GM23338 (cell line): ENCODE data around the gene TYW5. TPM values are rescaled to one million over a fixed set of nuclear protein-coding genes. Genes with fewer than 3 reads are reported as not detected.

Experiments used
- ATAC-seq: fragments of 200-7000 bp; cut with Tn5 transposase; 3 replicates; pipeline ENCODE4 v1.9.1; 2020
- DNase-seq: peaks from one replicate; pipeline ENCODE4 v3.0.0-alpha.2; 2015; ENCODE audit warnings: low spot score
- H2AFZ ChIP-seq: fragments of 200-600 bp; sonication (generic); 2 replicates; pipeline ENCODE4 v1.8.0; 2016; ENCODE audit warnings: antibody characterized with exemption, mild to moderate bottlenecking, moderate library complexity
- H3F3A ChIP-seq: fragments of 200-600 bp; sonication (generic); replicated peaks from 2 replicates; pipeline ENCODE4 v1.8.0; 2017; ENCODE audit warnings: antibody characterized with exemption, mixed run types, low read depth
- H3K27ac ChIP-seq: fragments of 200-600 bp; sonication (generic); 2 replicates; pipeline ENCODE4 v1.6.1; 2016; ENCODE audit warnings: low read depth
- H3K27me3 ChIP-seq: fragments of 200-600 bp; sonication (generic); 2 replicates; pipeline ENCODE4 v1.8.0; 2016; ENCODE audit warnings: mild to moderate bottlenecking, mixed run types, moderate library complexity; ENCODE audit not compliant: insufficient read depth
- H3K36me3 ChIP-seq: fragments of 200-600 bp; sonication (generic); 2 replicates; pipeline ENCODE4 v1.8.0; 2016; ENCODE audit warnings: mild to moderate bottlenecking; ENCODE audit not compliant: insufficient read depth
- H3K4me1 ChIP-seq: fragments of 200-600 bp; sonication (generic); 2 replicates; pipeline ENCODE4 v1.8.0; 2016; ENCODE audit warnings: mild to moderate bottlenecking, moderate library complexity; ENCODE audit not compliant: insufficient read depth
- H3K4me2 ChIP-seq: fragments of 200-600 bp; sonication (generic); 2 replicates; pipeline ENCODE4 v1.7.1; 2017; ENCODE audit warnings: mixed run types
- H3K4me3 ChIP-seq: fragments of 200-600 bp; sonication (generic); 2 replicates; pipeline ENCODE4 v1.6.1; 2016; ENCODE audit warnings: mixed run types
- H3K79me2 ChIP-seq: fragments of 200-600 bp; sonication (generic); replicated peaks from 2 replicates; pipeline ENCODE4 v1.8.0; 2017; ENCODE audit warnings: mild to moderate bottlenecking; ENCODE audit not compliant: insufficient read depth
- H3K9me2 ChIP-seq: fragments of 200-600 bp; sonication (generic); 2 replicates; pipeline ENCODE4 v1.8.0; 2017; ENCODE audit not compliant: insufficient read depth
- H4K20me1 ChIP-seq: fragments of 200-600 bp; sonication (generic); replicated peaks from 2 replicates; pipeline ENCODE4 v1.8.0; 2017; ENCODE audit warnings: mild to moderate bottlenecking; ENCODE audit not compliant: insufficient read depth
- H3K27ac Mint-ChIP-seq: 2 replicates; pipeline ENCODE4 v1.8.0; 2020; ENCODE audit warnings: inconsistent platforms, mild to moderate bottlenecking, moderate library complexity, mixed read lengths
- H3K27me3 Mint-ChIP-seq: 3 replicates; pipeline ENCODE4 v1.8.0; 2022; ENCODE audit warnings: low read depth, mild to moderate bottlenecking, moderate library complexity, mixed read lengths, inconsistent platforms; ENCODE audit not compliant: insufficient read depth, poor library complexity
- H3K36me3 Mint-ChIP-seq: 3 replicates; pipeline ENCODE4 v1.8.0; 2021; ENCODE audit warnings: low read depth, mild to moderate bottlenecking, inconsistent platforms, moderate library complexity, mixed read lengths
- H3K4me1 Mint-ChIP-seq: 3 replicates; pipeline ENCODE4 v1.8.0; 2020; ENCODE audit warnings: mild to moderate bottlenecking, inconsistent platforms, mixed read lengths
- H3K4me3 Mint-ChIP-seq: 3 replicates; pipeline ENCODE4 v1.8.0; 2021; ENCODE audit warnings: moderate library complexity, mild to moderate bottlenecking, inconsistent platforms, mixed read lengths
- H3K9me3 Mint-ChIP-seq: 3 replicates; pipeline ENCODE4 v1.8.0; 2020; ENCODE audit warnings: moderate library complexity, mild to moderate bottlenecking, inconsistent platforms, mixed read lengths
- CREB1 ChIP-seq: fragments of 250-450 bp; sonication (Bioruptor Pico); IDR thresholded peaks from 2 replicates; pipeline ENCODE4 v1.5.0; 2020; ENCODE audit warnings: low read depth, mild to moderate bottlenecking, moderate library complexity
- EZH2phosphoT487 ChIP-seq: fragments of 200-600 bp; sonication (generic); IDR thresholded peaks from one replicate; pipeline ENCODE4 v1.8.1; 2018; ENCODE audit warnings: antibody characterized with exemption; ENCODE audit not compliant: unreplicated experiment
- NANOG ChIP-seq: IDR thresholded peaks from 2 replicates; pipeline ENCODE4 v1.6.1; 2016; ENCODE audit warnings: antibody characterized with exemption, borderline replicate concordance
- POLR2AphosphoS5 ChIP-seq: IDR thresholded peaks from 2 replicates; pipeline ENCODE4 v1.6.1; 2016; ENCODE audit warnings: antibody characterized with exemption, low read depth
- ZNF114 ChIP-seq: fragments of 250-450 bp; sonication (Bioruptor Pico); IDR thresholded peaks from 2 replicates; pipeline ENCODE4 v1.5.0; 2020; ENCODE audit warnings: mild to moderate bottlenecking, moderate library complexity
- ZNF331 ChIP-seq: fragments of 250-450 bp; sonication (Bioruptor Pico); IDR thresholded peaks from 2 replicates; pipeline ENCODE4 v1.5.0; 2020; ENCODE audit warnings: low read depth, mild to moderate bottlenecking, moderate library complexity
- polyA plus RNA-seq: library from polyadenylated mRNA; unstranded; fragments of >200 nt; fragmentation: Nextera tagmentation; extraction: Ambion mirVana; gene quantifications from 2 replicates; pipeline ENCODE4 v1.2.1, GENCODE V29; 2016
- total RNA-seq: library from RNA; depleted of rRNA; stranded (reverse); fragments of >200 nt; shearing (Covaris generic); gene quantifications from 2 replicates; pipeline ENCODE4 v1.2.3, GENCODE V29; 2014
- TF ChIP-seq, protein P1 (sequence below): fragments of 250-450 bp; sonication (Bioruptor Pico); IDR thresholded peaks from 2 replicates; pipeline ENCODE4 v1.5.0; 2020; ENCODE audit warnings: mild to moderate bottlenecking, moderate library complexity
- TF ChIP-seq, protein P2 (sequence below), 2 experiments: fragments of 200-600 bp in 1 of 2; sonication (generic) in 1 of 2; conservative IDR thresholded peaks; 2 replicates each; pipeline versions ENCODE4 v1.5.1 to v1.6.1; 2016 to 2017; ENCODE audit warnings: antibody characterized with exemption in 2 of 2, low read depth in 2 of 2, mild to moderate bottlenecking in 2 of 2, moderate library complexity in 1 of 2
- TF ChIP-seq, protein P3 (sequence below): IDR thresholded peaks from one replicate; pipeline ENCODE4 v1.6.1; 2018; ENCODE audit warnings: antibody characterized with exemption; ENCODE audit not compliant: unreplicated experiment

TYW5 gene
- total and polyA plus RNA-seq, 2 experiments from 2014 or later = 12.4 to 19.6 TPM

DNA sequence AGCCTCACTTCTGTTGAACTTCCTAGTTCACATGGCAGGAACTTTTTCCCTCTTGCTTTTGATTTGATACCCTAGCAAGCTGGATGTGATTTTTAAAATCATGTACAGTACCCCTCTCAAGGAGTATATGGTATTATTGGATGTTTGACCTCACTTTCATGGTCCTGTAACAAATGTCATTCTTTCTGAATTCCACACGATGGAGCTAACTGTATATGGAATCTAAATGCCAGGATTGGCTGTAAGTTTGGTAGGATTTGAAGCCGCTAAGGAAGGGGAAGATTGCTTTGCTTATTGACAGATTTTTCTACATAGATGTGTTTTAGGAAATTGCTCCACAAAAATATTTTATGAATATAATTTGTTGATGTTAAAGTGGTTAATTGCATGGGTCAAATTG lies 18.4 kb upstream of the TYW5 start:
- Histone ChIP-seq H3K27me3 (no peaks in the 10 kb centered on the region), H2AFZ (no peak overlapping the region), H3K79me2 (no peaks in the 10 kb centered on the region), H4K20me1 (no peaks in the 10 kb centered on the region), H3K4me2 (no peak overlapping the region), H3K27ac (no peak overlapping the region), H3F3A (no peaks in the 10 kb centered on the region), H3K4me1 (no peaks in the 10 kb centered on the region), H3K4me3 (no peak overlapping the region), H3K36me3 (no peaks in the 10 kb centered on the region), H3K9me2 (no peaks in the 10 kb centered on the region)
- H3K9me3 Mint-ChIP-seq = no peaks in the 10 kb centered on the region
- peaks cover 5% of the 10 kb centered on the region; the same call in 2 of the 3 replicates for H3K36me3 Mint-ChIP-seq
- ATAC-seq (peak; percentile 80), DNase-seq (peak; percentile 70)
- H3K4me3 Mint-ChIP-seq = no peak overlapping the region
- peaks cover 5% of the 10 kb centered on the region for H3K4me1 Mint-ChIP-seq
- H3K27me3 Mint-ChIP-seq = peaks cover 3% of the 10 kb centered on the region
- TF ChIP-seq, protein P1, sequence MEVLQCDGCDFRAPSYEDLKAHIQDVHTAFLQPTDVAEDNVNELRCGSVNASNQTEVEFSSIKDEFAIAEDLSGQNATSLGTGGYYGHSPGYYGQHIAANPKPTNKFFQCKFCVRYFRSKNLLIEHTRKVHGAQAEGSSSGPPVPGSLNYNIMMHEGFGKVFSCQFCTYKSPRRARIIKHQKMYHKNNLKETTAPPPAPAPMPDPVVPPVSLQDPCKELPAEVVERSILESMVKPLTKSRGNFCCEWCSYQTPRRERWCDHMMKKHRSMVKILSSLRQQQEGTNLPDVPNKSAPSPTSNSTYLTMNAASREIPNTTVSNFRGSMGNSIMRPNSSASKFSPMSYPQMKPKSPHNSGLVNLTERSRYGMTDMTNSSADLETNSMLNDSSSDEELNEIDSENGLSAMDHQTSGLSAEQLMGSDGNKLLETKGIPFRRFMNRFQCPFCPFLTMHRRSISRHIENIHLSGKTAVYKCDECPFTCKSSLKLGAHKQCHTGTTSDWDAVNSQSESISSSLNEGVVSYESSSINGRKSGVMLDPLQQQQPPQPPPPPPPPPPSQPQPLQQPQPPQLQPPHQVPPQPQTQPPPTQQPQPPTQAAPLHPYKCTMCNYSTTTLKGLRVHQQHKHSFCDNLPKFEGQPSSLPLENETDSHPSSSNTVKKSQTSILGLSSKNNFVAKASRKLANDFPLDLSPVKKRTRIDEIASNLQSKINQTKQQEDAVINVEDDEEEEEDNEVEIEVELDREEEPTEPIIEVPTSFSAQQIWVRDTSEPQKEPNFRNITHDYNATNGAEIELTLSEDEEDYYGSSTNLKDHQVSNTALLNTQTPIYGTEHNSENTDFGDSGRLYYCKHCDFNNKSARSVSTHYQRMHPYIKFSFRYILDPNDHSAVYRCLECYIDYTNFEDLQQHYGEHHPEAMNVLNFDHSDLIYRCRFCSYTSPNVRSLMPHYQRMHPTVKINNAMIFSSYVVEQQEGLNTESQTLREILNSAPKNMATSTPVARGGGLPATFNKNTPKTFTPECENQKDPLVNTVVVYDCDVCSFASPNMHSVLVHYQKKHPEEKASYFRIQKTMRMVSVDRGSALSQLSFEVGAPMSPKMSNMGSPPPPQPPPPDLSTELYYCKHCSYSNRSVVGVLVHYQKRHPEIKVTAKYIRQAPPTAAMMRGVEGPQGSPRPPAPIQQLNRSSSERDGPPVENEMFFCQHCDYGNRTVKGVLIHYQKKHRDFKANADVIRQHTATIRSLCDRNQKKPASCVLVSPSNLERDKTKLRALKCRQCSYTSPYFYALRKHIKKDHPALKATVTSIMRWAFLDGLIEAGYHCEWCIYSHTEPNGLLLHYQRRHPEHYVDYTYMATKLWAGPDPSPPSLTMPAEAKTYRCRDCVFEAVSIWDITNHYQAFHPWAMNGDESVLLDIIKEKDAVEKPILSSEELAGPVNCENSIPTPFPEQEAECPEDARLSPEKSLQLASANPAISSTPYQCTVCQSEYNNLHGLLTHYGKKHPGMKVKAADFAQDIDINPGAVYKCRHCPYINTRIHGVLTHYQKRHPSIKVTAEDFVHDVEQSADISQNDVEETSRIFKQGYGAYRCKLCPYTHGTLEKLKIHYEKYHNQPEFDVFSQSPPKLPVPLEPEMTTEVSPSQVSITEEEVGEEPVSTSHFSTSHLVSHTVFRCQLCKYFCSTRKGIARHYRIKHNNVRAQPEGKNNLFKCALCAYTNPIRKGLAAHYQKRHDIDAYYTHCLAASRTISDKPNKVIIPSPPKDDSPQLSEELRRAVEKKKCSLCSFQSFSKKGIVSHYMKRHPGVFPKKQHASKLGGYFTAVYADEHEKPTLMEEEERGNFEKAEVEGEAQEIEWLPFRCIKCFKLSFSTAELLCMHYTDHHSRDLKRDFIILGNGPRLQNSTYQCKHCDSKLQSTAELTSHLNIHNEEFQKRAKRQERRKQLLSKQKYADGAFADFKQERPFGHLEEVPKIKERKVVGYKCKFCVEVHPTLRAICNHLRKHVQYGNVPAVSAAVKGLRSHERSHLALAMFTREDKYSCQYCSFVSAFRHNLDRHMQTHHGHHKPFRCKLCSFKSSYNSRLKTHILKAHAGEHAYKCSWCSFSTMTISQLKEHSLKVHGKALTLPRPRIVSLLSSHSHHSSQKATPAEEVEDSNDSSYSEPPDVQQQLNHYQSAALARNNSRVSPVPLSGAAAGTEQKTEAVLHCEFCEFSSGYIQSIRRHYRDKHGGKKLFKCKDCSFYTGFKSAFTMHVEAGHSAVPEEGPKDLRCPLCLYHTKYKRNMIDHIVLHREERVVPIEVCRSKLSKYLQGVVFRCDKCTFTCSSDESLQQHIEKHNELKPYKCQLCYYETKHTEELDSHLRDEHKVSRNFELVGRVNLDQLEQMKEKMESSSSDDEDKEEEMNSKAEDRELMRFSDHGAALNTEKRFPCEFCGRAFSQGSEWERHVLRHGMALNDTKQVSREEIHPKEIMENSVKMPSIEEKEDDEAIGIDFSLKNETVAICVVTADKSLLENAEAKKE (CRISPR knock-in tag) = no peak
- TF ChIP-seq, protein P2, sequence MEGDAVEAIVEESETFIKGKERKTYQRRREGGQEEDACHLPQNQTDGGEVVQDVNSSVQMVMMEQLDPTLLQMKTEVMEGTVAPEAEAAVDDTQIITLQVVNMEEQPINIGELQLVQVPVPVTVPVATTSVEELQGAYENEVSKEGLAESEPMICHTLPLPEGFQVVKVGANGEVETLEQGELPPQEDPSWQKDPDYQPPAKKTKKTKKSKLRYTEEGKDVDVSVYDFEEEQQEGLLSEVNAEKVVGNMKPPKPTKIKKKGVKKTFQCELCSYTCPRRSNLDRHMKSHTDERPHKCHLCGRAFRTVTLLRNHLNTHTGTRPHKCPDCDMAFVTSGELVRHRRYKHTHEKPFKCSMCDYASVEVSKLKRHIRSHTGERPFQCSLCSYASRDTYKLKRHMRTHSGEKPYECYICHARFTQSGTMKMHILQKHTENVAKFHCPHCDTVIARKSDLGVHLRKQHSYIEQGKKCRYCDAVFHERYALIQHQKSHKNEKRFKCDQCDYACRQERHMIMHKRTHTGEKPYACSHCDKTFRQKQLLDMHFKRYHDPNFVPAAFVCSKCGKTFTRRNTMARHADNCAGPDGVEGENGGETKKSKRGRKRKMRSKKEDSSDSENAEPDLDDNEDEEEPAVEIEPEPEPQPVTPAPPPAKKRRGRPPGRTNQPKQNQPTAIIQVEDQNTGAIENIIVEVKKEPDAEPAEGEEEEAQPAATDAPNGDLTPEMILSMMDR (conservative IDR thresholded peaks at IDR 0.05; ENCODE audit: low read depth in 2 of 2) = peak; percentile 80 to 84
- H3K27ac Mint-ChIP-seq = no peak overlapping the region

DNA sequence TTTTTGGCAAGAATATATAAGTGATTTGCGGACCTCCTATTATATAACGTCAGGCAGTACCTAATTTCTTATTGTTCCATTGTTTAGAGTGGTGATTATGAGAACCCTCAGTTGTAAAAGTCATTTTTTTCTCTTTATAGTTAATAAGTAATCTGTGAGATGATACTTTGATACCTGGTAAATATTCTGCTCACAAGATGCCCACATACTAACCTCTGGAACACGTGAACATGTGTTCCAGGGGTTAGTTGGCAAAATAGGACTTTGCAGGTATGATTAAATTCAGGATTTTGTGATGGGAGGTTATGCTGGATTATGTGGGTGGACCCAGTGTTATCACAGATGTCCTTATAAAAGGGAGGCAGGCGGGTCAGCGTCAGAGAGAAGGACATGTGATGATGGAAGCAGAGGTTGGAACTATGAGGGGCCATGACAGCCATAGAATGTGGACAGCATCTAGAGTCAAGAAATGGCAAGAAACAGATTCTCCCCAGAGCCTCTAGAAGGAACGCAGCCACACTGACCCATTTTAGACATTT lies 16.9 kb upstream of the TYW5 start:
- H3K4me3 Mint-ChIP-seq = no peak overlapping the region

More for the DNA sequence above, 16.9 kb upstream of the TYW5 start:
- no peak overlapping the region for H3K27ac Mint-ChIP-seq
- TF ChIP-seq, protein P3, sequence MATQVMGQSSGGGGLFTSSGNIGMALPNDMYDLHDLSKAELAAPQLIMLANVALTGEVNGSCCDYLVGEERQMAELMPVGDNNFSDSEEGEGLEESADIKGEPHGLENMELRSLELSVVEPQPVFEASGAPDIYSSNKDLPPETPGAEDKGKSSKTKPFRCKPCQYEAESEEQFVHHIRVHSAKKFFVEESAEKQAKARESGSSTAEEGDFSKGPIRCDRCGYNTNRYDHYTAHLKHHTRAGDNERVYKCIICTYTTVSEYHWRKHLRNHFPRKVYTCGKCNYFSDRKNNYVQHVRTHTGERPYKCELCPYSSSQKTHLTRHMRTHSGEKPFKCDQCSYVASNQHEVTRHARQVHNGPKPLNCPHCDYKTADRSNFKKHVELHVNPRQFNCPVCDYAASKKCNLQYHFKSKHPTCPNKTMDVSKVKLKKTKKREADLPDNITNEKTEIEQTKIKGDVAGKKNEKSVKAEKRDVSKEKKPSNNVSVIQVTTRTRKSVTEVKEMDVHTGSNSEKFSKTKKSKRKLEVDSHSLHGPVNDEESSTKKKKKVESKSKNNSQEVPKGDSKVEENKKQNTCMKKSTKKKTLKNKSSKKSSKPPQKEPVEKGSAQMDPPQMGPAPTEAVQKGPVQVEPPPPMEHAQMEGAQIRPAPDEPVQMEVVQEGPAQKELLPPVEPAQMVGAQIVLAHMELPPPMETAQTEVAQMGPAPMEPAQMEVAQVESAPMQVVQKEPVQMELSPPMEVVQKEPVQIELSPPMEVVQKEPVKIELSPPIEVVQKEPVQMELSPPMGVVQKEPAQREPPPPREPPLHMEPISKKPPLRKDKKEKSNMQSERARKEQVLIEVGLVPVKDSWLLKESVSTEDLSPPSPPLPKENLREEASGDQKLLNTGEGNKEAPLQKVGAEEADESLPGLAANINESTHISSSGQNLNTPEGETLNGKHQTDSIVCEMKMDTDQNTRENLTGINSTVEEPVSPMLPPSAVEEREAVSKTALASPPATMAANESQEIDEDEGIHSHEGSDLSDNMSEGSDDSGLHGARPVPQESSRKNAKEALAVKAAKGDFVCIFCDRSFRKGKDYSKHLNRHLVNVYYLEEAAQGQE = no peak
- TF ChIP-seq POLR2AphosphoS5 = no peak
- TF ChIP-seq CREB1 (CRISPR knock-in tag) = no peak
- TF ChIP-seq ZNF331 (CRISPR knock-in tag) = no peak
- no peak for TF ChIP-seq ZNF114 (CRISPR knock-in tag)
- TF ChIP-seq NANOG = no peak
- TF ChIP-seq EZH2phosphoT487 = no peak
- H3K4me3 ChIP-seq = no peak overlapping the region
- H3K4me1 Mint-ChIP-seq = no peaks in the 10 kb centered on the region
- no peaks in the 10 kb centered on the region for H3K9me2 ChIP-seq
- no peak overlapping the region for H2AFZ ChIP-seq
- H3F3A ChIP-seq = no peaks in the 10 kb centered on the region
- no peaks in the 10 kb centered on the region for H3K4me1 ChIP-seq
- DNase-seq (no peak), ATAC-seq (no peak)
- peaks cover 3% of the 10 kb centered on the region for H3K27me3 Mint-ChIP-seq
- H3K9me3 Mint-ChIP-seq = no peaks in the 10 kb centered on the region
- H4K20me1 ChIP-seq = no peaks in the 10 kb centered on the region
- H3K4me2 ChIP-seq = no peak overlapping the region
- no peaks in the 10 kb centered on the region for H3K36me3 ChIP-seq
- H3K36me3 Mint-ChIP-seq = peaks cover 5% of the 10 kb centered on the region; the same call in 2 of the 3 replicates
- no peaks in the 10 kb centered on the region for H3K27me3 ChIP-seq
- no peaks in the 10 kb centered on the region for H3K79me2 ChIP-seq
- H3K27ac ChIP-seq = no peak overlapping the region
